Measurements from ENCODE around the gene LPP.

- TF ChIP-seq POLR2A (IDR thresholded peaks at IDR 0.05; ENCODE audit: low read depth, low read length): no peak
- TF ChIP-seq POLR2AphosphoS5 (IDR thresholded peaks at IDR 0.05; ENCODE audit: low read depth, low read length): no peak
- no peak for TF ChIP-seq TAF1 (IDR thresholded peaks at IDR 0.05; ENCODE audit: low read depth, low read length)
- no peak for TF ChIP-seq SPI1 (IDR thresholded peaks at IDR 0.05; ENCODE audit: low read depth, low read length)
- TF ChIP-seq PAX5 (IDR thresholded peaks at IDR 0.05; ENCODE audit: insufficient read depth, low read length, severe bottlenecking): no peak
- TF ChIP-seq POU2F2 (IDR thresholded peaks at IDR 0.05; ENCODE audit: low read depth, low read length): no peak
Observed at GRCh38 chr3:188287762-188288505, 134.0 kb downstream of the LPP start.

Data from GM12891 (cell line).